22Rv1 (cell line): Measurements from ENCODE around the gene TRMT2A.

Experiments
- ZFX ChIP-seq: fragments of 450-650 bp; IDR thresholded peaks from 2 replicates; pipeline ENCODE4 v1.6.1; 2017; ENCODE audit warnings: antibody characterized with exemption, borderline replicate concordance
- TF ChIP-seq, protein P1 (sequence below): fragments of 450-650 bp; IDR thresholded peaks from 2 replicates; pipeline ENCODE4 v1.5.1; 2017; ENCODE audit warnings: mild to moderate bottlenecking

DNA sequence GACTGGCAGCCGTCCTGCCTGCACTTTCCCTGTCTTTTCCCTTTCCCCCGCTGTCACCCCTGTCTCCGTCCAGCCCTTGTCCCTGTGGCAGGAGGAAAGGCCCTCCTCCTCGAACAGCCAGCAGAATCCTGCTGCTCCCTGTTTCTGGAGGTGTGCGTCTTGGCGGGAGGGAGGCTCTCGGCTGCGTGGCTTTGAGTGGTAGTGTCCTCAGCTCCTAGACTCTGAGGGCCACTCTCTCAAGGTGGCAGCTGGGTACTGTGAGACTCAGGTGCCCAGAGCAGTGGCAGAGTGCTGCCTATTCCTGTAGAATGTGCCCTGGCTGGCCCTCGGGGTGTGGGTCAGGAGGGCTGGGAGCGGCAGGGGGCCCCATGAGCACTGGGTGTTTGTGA is 10.2 kb downstream of the TRMT2A start:
- TF ChIP-seq, protein P1, sequence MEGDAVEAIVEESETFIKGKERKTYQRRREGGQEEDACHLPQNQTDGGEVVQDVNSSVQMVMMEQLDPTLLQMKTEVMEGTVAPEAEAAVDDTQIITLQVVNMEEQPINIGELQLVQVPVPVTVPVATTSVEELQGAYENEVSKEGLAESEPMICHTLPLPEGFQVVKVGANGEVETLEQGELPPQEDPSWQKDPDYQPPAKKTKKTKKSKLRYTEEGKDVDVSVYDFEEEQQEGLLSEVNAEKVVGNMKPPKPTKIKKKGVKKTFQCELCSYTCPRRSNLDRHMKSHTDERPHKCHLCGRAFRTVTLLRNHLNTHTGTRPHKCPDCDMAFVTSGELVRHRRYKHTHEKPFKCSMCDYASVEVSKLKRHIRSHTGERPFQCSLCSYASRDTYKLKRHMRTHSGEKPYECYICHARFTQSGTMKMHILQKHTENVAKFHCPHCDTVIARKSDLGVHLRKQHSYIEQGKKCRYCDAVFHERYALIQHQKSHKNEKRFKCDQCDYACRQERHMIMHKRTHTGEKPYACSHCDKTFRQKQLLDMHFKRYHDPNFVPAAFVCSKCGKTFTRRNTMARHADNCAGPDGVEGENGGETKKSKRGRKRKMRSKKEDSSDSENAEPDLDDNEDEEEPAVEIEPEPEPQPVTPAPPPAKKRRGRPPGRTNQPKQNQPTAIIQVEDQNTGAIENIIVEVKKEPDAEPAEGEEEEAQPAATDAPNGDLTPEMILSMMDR: no peak
- no peak for TF ChIP-seq ZFX
